Central memory CD4-positive, alpha-beta T cell (primary cell): Measurements from ENCODE around the gene GTF3C2.

Source experiments
- DNase-seq: peaks from one replicate; pipeline ENCODE4 v3.0.0; 2022
- total RNA-seq, 3 experiments: gene quantifications; one replicate each; lab custom pipeline; 2026; lab: John Stamatoyannopoulos, UW

Gene GTF3C2
- total RNA-seq, result 71.6 to 124 (median 86.6) reads per million in 3 experiments

DNA sequence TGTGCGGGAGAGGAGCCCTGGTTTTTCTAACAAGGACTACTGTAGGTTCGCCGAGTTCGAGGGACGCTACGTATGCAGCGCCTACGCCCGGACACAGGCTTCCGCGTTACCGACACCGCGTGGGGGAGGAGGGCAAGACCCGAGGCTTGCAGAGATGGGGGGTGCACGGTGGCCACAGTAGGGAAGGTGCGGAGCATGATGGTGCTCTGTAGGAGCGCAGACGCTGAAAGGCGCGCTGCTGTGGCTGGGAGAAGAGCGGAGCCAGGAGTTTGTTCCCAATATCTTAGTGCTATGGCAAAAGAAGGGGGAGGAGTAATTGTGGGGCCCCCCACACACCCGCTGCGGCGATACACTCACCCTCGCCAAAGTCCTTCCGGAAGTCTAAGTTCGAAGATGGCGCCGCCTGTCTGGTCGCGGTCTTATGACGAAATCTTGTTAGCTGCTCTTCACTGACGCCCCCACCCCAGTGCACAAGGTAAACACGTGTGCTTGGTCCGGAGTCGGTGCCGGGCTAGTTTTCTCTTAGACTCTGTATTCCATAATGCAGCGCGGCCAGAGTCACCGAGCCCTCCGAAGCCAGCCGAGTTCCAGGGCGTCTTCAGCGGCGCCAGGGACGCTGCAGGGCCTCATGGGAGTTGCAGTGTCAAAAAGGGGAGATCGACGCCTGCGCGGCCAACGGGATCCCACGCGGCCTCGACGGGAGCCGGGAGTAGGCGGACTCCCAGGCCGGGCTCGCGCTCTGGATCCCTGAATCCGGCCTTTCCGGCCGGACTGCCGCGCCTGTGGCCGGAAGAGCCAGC, at the start of gene GTF3C2:
Gene GTF3C2 (minus strand): TSS at position 383 of the 800 bp plus-strand sequence. CDS start 13,210 bp downstream, outside the sequence.
- peak; percentile 94 for DNase-seq

- no peak for DNase-seq
These were observed 44.0 kb upstream of the GTF3C2 start for GRCh38 chr2:27400348-27401135.

DNA sequence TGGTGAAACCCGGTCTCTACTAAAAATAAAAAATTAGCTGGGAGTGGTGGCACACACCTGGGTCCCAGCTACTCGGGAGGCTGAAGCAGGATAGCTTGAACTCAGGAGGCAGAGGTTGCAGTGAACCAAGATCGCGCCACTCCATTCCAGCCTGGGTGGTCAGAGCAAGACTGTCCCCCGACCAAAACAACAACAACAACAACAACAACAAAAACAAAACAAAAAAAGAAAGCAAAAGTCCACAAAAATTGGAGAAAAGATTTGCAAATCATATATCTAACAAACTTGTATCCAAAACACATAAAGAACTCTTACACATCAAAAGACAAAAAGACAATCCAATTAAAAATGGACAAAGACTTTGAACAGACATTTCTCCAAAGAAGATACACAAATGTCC, 42.4 kb upstream of the GTF3C2 start:
- no peak for DNase-seq

DNA sequence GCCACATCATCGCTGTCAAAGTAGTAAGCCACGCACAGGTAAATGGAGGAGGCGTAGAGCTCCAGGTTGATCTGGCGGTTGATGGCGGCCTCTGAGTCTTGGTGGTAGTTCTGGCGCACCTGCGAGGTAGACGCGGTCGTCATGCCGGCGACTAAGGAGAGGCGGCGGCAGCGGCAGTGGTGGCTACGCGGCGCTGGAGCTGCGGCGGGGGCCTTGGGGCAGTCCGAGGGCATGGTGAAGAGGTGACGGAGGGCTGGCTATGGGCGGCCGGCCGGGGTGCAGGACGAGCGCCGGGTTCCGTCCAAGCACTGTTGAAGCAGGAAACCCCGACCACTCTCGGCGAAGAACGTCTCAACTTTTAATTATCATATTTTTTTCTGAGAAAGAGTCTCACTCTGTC, 36.7 kb upstream of the GTF3C2 start:
- no peak for DNase-seq

DNA sequence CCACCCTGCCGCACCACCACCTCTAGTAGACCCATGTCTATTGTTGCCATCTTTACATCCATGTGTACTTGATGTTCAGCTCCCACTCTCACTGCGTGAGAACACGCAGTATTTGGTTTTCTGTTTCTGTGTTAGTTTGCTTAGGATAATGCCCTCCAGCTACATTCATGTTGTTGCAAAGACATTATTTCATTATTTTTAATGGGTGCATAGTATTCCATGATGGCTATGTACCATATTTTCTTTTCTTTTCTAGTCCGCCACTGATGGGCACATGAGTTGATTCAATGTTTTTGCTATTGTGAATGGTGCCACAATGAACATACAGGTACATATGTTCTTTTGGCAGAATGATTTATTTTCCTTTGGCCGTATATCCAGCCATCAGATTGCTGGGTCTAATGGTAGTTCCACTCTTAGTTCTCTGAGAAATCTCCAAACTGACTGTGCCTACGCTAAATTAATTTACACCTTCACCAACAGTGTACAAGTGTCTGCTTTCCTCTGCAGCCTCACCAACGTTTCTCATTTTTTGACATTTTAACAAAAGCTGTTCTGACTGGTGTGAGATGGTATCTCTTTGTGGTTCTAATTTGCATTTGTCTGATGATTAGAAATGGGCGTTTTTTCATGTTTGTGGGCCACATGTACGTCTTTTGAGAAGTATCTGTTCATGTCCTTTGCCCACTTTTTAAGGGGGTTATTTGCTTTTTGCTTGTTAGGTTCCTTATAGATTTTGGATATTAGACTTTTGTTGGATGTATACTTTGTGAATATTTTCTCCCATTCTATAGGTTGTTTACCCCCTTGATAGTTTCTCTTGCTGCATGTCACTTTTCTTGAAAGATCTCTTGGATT, 34.5 kb upstream of the GTF3C2 start:
- DNase-seq, result peak; percentile 74

DNA sequence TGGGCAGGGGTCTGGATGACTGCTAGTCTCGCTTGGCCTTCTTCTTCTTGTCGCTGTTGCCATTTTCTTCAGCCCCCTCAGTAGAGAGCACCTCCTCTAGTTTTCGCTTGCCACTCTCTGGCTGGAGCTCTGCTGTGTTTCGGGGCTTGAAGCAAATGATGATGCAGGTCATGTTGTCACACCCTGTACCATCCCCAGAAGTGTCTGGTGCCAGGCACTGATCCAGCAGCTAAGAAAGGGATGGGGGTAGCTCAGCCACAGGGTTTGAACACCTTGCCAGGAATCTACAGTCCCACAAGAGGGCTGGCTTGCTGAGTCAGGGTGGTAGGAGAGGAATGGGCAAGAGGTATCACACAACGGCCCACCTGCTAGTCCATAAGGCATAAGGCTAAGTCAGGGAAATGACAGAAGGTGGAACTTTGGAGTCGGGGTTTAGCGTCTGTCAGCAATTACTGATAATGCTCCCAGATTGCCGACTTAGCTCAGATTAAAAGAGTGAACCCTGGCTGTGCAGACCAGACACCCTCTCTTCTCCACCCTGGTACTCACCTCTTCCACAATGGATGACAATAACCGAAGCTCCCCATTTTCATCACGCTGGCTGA, 25.1 kb upstream of the GTF3C2 start:
- DNase-seq, result no peak

DNA sequence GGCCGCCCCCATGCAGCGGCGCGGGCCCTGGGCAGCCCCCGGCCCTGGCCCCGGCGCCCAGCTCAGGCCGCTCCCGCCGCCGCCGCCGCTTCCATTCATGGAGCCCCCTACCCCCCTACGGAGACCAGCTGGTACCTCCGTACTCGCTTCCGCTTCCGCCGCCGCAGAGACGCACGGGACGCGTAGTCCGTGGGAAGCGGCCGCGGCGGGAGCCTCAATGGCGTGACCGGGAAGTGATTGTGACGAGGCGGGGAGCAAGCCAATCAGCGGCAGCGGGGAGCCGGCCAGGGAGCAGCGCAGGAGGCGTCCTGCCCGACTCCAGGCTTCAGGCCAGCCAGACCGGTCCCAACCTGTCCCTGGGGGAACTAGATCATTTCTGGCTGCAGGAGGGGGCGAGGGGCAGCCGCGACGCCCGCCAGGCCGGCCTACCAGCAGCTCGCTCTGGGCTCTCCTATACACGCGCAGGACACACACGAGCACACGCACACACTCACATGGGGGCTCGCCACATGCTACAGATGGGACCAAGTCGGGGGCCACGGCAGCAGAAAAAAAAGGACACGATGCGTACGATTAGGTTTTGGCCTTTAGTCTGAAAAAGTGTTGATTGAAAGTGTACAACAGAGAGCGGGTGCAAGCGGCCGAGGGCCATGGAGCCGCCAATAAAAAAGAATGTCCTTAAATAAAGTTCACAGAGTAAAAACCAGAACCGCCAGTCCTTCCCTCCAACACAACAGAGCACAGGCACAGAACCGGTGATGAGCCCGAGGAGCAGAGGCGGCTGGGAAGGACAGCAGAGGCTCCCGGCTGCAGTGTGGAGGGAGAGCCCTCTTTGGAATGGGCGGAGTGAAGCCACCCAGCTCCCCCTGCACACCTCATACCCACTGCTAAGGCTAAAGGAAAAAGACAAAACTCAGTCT, 24.3 kb upstream of the GTF3C2 start, which contains the start of gene ZNF513:
Gene ZNF513 (minus strand): TSS at position 109 of the 920 bp plus-strand sequence. CDS start 208 bp downstream, outside the sequence.
- DNase-seq, result peak; percentile 81

DNA sequence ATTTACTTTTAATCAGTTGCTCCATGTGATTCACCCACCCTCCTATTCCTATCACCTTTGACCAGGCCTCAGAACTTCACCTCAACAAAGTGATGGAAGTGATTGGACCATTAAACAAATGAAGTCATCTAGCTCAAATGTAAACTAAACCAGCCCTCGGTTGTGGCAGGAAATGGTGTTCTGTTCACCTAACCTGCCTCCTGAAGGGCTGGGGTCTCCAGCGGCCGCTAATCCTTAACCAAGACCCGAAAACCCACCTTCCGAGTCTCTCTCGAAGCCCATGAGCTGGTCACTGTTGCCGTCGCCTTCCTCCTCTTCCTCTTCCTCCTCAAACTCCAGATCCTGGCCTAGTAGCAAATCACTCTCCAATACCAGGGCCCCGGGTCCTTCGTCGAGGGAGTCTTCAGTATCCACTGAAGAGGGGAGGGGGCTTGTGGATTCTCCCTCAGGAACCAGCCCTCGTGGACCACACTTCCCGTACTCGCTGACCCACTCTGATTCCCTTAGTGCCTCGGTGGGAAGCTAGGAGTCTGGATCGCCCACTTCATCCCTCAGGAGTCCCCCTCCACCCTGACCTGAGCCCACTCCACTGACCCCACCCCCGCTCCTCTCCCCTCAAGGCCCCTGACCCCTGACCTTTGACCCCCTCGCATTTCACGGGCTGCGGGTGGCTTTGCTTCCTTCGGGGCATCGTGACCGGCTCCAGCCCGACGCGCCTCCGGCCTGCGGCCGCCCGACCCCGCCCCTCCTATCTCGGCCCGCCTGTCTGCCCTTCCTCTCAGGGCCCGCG, 23.5 kb upstream of the GTF3C2 start:
- peak; percentile 24 for DNase-seq

GRCh38 chr2:27379383-27379835, 22.8 kb upstream of the GTF3C2 start:
- no peak for DNase-seq

DNA sequence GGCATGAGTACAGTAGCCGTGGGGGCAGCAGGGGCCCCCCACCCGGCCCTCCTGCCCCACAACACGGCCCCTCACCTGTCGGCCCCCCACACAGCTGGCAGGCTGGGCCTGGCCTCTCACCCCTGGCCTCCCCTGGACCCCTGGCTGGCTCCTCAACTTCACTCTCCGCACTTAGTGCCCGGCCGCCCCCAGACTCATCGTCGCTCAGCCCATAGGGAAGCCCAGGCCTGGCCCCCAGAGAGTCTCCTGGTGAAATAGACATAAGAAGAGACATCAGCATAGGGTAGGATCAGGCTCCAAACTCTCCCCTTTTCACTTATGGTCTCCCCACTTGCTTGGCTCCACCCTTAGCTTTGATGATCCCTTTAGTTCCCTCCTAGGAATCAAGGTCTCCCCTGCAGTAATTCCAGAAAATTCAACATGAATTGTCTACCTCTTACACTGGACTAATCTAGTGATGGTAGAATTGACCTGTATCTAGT, 22.3 kb upstream of the GTF3C2 start:
- no peak for DNase-seq

GRCh38 chr2:27378096-27378808, 21.7 kb upstream of the GTF3C2 start:
- DNase-seq, result no peak

DNA sequence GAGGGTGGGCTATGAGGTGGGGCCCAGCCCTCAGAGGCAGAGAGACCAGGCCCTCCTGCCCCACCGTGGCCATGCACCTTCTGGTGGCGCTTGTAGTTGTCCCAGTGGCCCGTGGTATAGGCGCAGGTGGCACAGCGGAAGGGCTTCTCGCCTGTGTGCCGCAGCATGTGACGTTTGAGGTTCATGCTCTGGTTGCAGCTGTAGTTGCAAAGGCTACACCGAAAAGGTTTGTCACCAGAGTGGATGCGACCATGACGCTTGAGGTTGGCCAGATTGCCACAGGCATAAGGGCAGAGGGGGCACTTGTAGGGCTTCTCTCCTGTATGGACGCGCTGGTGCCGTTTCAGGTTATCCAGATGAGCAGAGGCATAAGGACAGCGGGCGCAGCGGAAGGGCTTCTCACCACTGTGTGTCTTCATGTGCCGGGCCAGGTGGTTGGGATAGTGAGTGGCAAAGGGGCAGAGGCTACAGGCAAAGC, 21.1 kb upstream of the GTF3C2 start:
- DNase-seq, result no peak

DNA sequence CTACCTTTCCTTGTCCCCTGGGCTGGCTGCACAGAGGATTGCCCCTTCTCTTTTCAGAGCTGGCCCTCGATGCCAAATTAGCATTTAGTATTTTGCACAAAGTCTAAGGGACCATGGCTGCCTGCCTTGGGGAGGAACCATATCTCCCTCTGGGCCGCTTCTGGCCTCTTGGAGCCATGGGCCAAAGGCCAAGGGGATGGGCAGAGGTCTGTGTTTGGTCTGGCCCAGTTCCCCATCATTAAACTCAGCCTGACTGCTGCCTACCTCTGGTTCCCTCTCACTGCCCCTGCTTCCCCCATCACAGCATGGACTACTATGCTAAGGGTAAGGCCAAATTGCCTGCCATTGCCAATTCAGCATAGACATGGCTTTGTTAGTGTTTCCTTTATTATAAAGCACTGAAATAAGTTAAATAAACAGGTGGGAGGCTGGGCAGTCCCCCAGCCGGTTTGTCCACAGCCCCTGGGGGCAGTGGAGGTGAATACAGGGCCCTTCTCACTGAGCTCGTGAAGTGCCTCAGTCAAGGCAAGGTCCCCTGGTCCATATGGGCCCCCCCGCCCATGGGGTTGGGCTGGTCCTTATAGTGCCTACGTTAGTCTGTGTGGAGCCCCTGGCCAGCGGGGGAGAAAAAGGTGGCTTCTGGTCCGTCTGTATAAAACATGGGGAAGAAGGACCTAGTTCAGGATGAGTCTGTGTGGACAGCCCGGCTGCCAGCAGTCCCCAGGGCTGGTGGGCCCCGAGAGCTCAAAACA, 20.5 kb upstream of the GTF3C2 start:
- no peak for DNase-seq

DNA sequence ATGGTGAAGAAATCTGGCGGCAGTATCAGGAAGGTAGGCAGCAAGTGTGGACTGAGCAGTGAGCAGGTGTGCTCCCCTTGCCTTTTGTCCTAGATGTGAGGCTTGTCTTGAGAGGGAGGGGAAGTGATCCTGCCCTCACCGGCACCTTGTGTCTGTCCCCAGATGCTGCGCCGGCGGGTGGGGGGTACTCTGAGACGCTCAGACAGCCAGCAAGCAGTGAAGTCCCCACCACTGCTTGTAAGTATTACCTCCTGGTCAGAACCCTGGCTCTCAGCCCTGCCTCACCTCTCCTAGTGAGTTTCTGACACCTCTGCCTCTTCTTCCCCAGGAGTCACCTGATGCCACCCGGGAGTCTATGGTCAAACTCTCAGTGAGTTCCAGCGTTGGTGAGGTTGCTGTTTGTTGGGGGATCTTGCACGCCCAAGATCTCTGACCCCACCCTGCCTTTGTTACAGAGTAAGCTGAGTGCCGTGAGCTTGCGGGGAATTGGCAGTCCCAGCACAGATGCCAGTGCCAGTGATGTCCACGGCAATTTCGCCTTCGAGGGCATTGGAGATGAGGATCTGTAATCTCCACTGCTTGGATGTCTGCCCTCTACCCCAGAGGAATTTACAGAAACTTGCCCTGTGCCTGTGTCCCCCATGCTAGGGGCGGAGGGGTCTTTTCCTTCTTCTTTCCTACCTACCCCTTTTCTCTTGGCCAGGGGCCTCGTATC, 19.7 kb upstream of the GTF3C2 start:
- DNase-seq, result no peak

DNA sequence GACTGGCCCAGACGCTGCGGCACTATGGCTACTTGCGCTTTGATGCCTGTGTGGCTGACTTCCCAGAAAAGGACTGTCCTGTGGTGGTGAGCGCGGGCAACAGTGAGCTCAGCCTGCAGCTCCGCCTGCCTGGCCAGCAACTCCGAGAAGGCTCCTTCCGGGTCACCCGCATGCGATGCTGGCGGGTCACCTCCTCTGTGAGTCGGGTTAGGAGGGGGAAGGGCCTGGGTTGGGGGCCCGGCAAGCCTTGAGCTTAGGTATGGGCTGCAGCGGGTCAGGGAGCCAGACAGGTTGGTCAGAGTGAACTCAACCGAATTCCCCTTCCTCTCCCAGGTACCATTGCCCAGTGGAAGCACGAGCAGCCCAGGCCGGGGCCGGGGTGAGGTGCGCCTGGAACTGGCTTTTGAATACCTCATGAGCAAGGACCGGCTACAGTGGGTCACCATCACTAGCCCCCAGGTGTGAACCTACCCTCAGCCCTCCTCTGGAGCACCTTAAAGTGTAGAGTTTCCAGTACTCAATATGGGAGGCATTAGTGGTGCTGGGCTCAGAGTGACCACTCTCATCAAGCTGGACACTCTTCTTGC, 19.0 kb upstream of the GTF3C2 start:
- DNase-seq, result no peak

DNA sequence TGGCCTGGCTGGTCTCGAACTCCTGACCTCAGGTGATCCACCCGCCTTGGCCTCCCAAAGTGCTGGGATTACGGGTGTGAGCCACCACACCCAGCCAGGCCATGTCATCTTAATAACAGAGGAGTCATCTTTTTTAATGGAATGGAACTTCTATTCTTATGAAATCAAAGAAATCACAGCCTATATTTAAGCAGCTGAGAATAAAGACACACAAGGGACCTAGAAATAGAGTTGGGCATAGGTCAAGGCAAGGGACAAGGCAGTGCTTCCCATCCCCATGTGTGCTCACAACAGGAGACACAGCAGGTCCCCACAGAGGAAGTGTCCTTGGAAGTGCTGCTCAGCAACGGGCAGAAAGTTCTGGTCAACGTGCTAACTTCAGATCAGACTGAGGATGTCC, 17.0 kb upstream of the GTF3C2 start:
- no peak for DNase-seq

DNA sequence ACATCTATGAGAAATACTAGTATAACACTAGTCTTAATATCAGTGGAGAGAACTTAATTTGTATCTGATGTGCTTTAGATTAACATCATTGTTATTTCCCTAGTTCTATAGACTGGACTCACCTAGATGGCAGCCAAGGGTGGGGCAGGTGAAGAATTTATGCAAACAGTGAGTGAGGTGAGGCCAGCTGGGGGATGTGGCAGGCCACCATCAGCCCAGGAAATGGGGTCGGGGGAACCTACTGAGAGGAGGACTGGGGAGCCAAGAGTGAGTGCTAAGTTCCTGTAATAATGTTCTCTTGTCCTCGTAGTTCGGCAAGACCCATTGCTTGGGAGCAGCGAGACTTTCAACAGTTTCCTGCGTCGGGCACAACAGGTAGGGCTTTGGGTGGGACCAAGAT, 16.4 kb upstream of the GTF3C2 start:
- DNase-seq, result no peak
